SKM-1 treated with dmso at 0.1 percent for 144 hours (cell line): Measurements from ENCODE around the gene ST6GALNAC1.

Experiments
- DNase-seq: peaks from one replicate; lab custom pipeline; 2025; ENCODE audit not compliant: unreplicated experiment; lab: John Stamatoyannopoulos, UW

The ST6GALNAC1 gene

DNA sequence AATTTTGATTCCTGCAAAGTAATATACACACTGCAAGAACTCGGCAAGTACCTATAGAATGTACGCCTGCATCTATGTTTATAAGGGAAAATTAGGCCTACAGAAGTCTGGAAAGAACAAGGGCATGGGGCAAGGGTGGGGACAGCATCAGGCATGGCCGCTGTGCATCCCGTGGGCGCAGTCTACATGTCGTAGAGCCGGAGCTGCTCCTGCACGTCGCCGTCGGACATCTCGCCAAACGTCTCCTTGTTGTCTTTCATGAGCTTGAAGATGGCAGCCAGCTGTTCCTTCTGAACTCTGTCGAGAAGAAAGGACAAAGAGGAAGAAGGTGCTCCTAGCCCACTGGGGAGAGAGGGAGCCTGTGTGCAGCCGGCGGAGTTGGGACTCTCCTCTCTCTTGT lies 33.8 kb upstream of the ST6GALNAC1 start:
- DNase-seq: no peak

GRCh38 chr17:76676629-76677028 lies 33.1 kb upstream of the ST6GALNAC1 start:
- no peak for DNase-seq

DNA sequence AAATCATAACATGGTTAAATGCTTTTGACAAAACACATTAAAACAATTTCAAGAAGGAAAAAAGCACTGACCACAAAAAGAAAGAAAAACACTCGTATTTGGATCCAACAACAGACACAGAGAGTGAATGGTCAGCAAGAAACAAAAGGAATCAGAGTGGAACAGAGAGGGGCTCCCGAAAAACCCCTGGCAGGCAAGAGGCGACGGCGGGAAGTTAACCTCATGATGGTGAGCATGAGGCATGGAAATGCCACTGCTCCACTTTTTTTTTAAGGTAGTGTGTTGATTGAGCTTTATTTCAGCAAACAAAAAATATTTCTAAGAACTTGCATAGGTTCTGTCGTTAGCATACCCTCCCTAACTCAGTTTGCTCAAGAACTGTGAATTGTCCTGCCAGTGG lies 32.1 kb upstream of the ST6GALNAC1 start:
- DNase-seq: no peak

- no peak for DNase-seq
These were observed 31.0 kb upstream of the ST6GALNAC1 start for GRCh38 chr17:76674600-76674999.

DNA sequence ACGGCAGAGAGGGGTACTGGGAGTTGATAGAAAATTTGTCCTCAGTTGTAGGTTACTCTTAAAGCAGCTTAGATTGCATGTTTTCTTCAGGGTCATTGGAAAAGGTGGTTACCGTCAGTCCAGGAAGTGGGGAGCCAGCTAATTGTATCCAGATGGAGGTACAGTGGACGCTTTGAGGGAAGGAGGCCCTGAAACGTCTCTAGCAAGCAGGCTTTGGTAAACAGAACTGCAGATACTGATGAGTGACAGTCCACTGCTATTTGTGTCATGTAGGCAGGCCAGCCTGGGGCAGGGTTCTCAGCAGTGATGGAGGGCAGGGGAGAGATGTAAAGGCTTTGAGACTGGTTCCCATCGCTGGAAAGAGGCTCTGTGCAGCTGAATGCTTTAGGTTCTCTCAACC lies 30.2 kb upstream of the ST6GALNAC1 start:
- no peak for DNase-seq

DNA sequence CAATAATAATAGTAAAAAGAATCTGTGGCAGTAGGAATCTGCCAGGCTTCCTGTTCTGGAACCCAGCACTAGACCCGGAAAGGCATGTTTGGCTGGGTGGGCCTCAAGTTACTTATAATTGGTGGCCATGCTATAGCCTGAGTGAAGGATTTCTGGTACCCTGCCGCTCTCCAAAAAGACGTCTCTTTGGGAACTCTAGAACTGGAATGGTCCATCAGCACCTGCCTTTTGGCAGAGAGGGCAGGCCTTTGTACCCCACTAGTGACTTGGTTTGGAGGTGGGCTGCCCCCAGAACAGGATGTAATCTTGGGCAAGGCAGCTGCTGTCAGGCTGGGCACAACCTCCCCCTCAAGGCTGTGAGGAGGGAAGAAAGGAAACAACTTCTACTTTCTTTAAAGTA lies 29.3 kb upstream of the ST6GALNAC1 start:
- no peak for DNase-seq

DNA sequence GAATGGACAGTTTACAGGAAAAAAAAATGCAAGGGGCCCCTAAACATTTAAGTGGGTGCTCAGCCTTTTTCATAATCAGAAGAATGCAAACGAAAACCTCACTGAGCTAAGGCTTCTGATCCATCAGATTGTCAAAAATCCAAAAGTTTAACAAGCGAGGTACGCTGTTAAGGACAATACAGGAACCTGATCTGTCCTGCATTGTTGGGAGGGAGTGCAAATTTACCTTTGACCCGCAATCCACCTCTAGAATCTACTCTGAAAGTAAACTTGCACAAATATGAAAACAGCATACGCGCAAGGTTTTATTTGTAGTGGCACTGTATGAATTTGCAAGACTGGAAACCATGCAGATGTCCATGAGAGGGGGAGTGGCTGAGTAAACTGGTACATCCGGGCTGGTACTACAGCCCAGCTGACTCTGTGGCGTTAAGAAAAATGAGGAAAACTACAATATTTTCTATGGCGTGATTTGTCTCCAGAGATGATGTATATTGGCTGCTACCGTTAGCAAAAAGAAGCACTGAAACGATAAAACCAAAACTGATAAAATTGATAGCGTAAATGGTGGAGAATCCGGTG lies 28.8 kb upstream of the ST6GALNAC1 start:
- no peak for DNase-seq

GRCh38 chr17:76671912-76672262 lies 28.3 kb upstream of the ST6GALNAC1 start:
- no peak for DNase-seq

DNA sequence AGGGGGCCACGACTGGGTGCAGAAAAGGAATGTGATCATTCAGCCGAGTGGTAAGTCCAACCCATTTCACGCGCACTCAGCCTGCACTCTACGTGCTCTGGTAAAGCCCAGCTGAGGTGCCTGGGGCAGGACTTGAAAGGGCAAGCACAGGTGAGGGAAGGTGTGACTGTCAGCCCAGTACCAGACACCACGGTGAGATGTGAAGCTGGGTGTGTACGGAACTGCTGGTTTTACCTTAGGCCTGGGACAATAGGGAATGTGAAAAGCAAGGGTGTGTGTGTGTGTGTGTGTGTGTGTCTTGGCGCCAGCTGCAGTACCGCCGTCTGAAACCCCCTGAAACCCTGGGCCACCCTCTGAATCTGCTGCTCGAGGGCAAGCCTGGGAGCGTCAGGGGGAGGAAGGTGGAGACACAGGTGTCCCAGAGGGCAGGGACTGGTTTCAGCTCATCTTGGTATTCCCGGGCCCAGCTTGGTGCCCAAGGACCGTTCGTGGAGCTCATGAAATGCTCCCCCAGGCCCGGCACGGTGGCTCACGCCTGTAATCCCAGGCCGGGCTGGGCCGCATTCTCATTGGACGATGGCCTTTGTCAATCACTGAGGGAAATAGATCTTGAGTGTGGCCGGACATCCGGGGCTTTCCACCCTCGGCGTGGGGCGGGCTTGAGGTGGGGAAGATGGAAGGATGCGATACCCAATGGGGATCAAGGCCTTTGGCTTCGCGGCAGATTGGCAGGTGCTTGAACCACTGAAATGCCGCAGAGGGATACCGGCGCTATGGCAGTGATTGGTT lies 27.8 kb upstream of the ST6GALNAC1 start:
- DNase-seq: peak; percentile 99

DNA sequence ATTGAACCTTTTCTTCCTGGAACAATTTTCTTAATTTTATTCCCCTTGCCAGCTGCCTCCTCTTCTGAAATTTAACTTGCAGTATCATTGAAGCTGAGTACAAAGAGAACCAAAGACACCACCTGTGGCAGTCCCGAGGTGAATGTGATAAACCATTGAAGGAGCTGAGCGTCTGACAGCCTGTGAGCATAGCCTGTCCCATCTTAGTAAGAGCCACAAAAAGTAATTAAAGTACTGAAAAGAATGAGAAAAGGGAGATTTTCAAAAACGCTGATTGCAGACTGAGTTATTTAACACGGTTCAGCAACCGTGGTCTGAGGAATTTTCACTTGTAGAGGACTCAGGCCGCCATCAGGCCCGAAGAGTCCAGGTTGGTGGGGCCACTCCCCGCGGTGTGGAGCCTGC lies 27.2 kb upstream of the ST6GALNAC1 start:
- DNase-seq: no peak

- no peak for DNase-seq
These were observed 26.6 kb upstream of the ST6GALNAC1 start for GRCh38 chr17:76670020-76670717.

GRCh38 chr17:76667786-76668453 lies 24.4 kb upstream of the ST6GALNAC1 start:
- no peak for DNase-seq

DNA sequence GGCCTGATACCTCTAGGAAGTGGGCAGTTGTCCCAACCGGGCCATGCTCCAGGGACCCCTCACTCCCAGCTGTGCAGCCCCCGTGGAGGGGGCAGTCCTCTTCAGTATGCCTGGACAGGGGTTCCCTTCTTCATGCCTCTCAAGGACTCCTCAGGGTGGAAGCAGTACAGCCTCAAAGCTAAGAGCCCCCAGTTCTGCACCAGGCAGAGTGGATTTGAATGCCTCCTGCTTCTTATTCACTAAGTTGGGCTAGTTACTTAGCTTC lies 23.9 kb upstream of the ST6GALNAC1 start:
- DNase-seq: no peak

DNA sequence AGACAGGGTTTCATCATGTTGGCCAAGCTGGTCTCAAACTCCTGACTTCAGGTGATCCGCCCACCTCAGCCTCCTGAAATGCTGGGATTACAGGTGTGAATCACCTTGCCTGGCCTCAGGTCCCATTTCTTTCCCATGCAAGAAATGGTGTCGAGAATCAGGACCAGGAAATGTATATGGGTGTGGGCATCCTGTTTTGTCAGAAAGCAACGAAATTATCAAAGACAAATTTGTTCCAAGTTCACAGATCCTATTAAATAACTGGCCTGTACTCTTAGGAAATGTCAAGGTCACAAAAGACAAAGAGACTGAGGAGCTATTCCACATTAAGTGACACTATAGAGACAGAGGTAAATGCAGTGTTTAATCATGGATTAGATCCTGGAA lies 17.1 kb upstream of the ST6GALNAC1 start:
- no peak for DNase-seq

- no peak for DNase-seq
These were observed 16.5 kb upstream of the ST6GALNAC1 start for GRCh38 chr17:76659928-76660655.

DNA sequence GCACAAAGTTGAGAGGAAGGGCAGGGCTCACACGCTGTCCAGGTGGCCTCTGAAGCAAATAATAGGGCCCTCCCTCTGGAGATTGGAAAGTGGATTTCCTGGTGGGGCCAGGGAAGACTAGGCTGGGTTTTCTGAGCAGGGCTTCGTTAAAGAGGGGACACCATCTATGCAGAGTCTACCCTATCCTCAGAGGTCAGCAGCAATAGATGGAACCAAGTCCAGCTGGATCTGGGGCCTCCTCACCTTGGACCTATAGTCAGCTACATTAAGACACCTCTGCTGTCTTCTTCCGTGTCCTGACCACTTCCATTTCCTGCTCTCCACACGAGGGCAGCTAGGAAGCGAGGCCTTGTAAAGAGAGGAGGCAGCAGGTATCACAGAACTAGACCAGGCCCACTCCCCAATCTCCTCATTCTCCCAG lies 14.7 kb upstream of the ST6GALNAC1 start:
- DNase-seq: no peak

DNA sequence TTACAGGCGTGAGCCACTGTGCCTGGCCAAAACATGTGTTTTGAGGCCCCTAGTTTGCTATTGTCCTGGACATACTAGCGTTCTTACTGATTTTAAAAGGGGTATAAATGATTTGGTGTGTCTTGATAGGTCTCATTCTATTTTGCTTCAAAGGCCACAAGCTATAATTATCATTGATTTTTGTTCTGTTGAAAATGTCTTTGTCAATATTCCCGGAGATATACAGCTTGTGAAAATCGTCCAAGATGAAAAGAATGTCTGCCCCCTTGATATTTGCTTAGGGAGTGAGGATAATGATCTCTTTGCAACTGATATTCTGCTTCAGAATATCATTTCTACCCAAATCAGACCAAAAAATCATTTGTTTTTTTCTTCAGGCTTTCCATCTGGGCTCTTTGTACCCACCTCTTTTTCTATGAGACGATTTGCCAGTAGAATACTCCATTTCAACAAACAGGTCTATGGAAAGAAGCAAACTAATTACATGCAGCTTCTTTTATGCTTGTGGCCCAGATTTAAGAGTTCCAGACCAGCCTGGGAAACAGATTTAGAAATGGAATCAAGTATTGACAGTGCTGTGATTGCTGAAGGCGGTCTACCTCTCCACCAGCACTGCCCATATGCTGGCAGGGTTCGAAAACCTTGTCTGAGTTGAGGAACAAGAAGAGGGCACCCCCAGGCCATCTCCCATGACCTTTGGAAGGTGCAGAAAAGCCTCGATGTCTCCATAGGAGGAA lies 14.1 kb upstream of the ST6GALNAC1 start:
- no peak for DNase-seq

GRCh38 chr17:76654408-76654807 lies 10.9 kb upstream of the ST6GALNAC1 start:
- DNase-seq: no peak

DNA sequence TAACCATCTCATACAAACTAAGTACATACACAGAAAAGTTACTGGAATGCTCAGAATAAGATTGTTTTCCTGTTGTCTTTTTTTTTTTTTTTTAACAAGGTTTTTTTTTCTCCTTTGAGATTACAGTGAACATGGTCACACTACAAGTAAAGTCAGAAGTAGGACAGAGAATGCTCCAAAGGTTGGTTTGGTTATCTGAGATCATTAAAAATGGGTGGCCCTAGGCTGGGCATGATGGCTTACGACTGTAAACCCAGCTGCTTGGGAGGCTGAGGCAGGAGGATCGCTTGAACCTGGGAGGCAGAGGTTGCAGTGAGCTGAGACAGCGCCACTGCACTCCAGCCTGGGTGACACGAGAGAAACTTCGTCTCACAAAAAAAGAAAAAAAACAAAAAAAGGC lies 6.9 kb upstream of the ST6GALNAC1 start:
- no peak for DNase-seq

DNA sequence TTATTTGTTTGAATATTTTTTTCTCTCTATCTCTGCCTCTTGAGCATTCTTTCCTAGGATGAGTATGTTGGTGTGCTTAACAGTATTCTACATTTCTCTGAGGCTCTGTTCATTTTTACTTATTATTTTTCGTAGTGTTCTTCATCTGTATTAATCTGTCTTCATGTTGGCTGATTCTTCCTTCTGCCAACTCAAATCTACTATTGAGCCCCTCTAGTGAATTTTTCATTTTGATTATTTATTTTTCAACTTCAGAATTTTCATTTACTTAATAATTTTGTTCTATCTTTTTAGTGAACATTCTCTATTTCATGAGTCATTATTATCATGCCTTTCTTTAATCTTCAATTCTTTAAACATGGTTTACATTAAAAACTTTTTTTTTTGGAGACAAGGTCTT lies 3.2 kb upstream of the ST6GALNAC1 start:
- DNase-seq: no peak

- no peak for DNase-seq
These were observed 1.9 kb upstream of the ST6GALNAC1 start for GRCh38 chr17:76645481-76645880.
